Liver (tissue), 9 donors: Measurements from ENCODE around the gene ARCN1. TPM values are rescaled to one million over a fixed set of nuclear protein-coding genes. Genes with fewer than 3 reads are reported as not detected.

Source experiments
- DNase-seq: peaks from one replicate; pipeline ENCODE4 v3.0.0-alpha.2; 2017; ENCODE audit warnings: low spot score
- H3K27ac ChIP-seq, 2 donors: one replicate each; pipeline ENCODE4 v1.7.0; 2013; ENCODE audit warnings: inconsistent platforms in 2 of 2, low read length in 2 of 2, control low read depth in 1 of 2, low read depth in 1 of 2, mild to moderate bottlenecking in 1 of 2
- H3K27me3 ChIP-seq, 4 donors: one replicate each; pipeline versions ENCODE4 v1.6.1 to v1.7.0; 2013; ENCODE audit warnings: low read length in 3 of 4, inconsistent platforms in 1 of 4, mild to moderate bottlenecking in 1 of 4, moderate library complexity in 1 of 4; ENCODE audit not compliant: control insufficient read depth in 4 of 4, insufficient read depth in 4 of 4
- H3K36me3 ChIP-seq, 4 donors: one replicate each; pipeline versions ENCODE4 v1.6.1 to v1.7.0; 2013; ENCODE audit warnings: low read length in 3 of 4, mild to moderate bottlenecking in 3 of 4, low read depth in 1 of 4, moderate library complexity in 1 of 4; ENCODE audit not compliant: control insufficient read depth in 4 of 4, insufficient read depth in 3 of 4
- H3K4me1 ChIP-seq, 4 donors: one replicate each; pipeline versions ENCODE4 v1.6.1 to v1.7.0; 2013; ENCODE audit warnings: low read length in 3 of 4, mild to moderate bottlenecking in 3 of 4, moderate library complexity in 1 of 4; ENCODE audit not compliant: control insufficient read depth in 4 of 4, insufficient read depth in 4 of 4
- H3K4me3 ChIP-seq, 3 donors: one replicate each; pipeline versions ENCODE4 v1.6.1 to v1.7.0; 2013; ENCODE audit warnings: low read length in 3 of 3, control low read depth in 1 of 3, low read depth in 1 of 3, mild to moderate bottlenecking in 1 of 3
- H3K9ac ChIP-seq, 2 donors: one replicate each; pipeline ENCODE4 v1.7.0; 2013; ENCODE audit warnings: low read length in 2 of 2, mild to moderate bottlenecking in 2 of 2, moderate library complexity in 2 of 2, control low read depth in 1 of 2, low read depth in 1 of 2
- H3K9me3 ChIP-seq, 4 donors: one replicate each; pipeline versions ENCODE4 v1.6.1 to v1.7.0; 2013; ENCODE audit warnings: low read length in 3 of 4; ENCODE audit not compliant: control insufficient read depth in 4 of 4
- ATF3 ChIP-seq: IDR thresholded peaks from 2 replicates; pipeline ENCODE4 v1.6.1; 2016; ENCODE audit warnings: antibody characterized with exemption
- EGR1 ChIP-seq, 2 donors: IDR thresholded peaks; 2 replicates each; pipeline ENCODE4 v1.6.1; 2016 to 2018; ENCODE audit warnings: antibody characterized with exemption in 2 of 2, low read depth in 2 of 2
- FOXA1 ChIP-seq: IDR thresholded peaks from 2 replicates; pipeline ENCODE4 v1.6.1; 2016; ENCODE audit warnings: antibody characterized with exemption
- FOXA2 ChIP-seq: IDR thresholded peaks from 2 replicates; pipeline ENCODE4 v1.6.1; 2016; ENCODE audit warnings: antibody characterized with exemption
- GABPA ChIP-seq, 2 donors: IDR thresholded peaks in 1 of 2; conservative IDR thresholded peaks in 1 of 2; 2 replicates each; pipeline ENCODE4 v1.6.1; 2016; ENCODE audit warnings: antibody characterized with exemption in 2 of 2, mild to moderate bottlenecking in 1 of 2, moderate library complexity in 1 of 2
- HNF4A ChIP-seq, 2 donors: conservative IDR thresholded peaks; 2 replicates each; pipeline ENCODE4 v1.6.1; 2016; ENCODE audit warnings: antibody characterized with exemption in 2 of 2, mild to moderate bottlenecking in 2 of 2
- HNF4G ChIP-seq: IDR thresholded peaks from 2 replicates; pipeline ENCODE4 v1.6.1; 2016; ENCODE audit warnings: antibody characterized with exemption
- JUND ChIP-seq, 2 donors: IDR thresholded peaks; 2 replicates each; pipeline ENCODE4 v1.6.1; 2016; ENCODE audit warnings: antibody characterized with exemption in 2 of 2
- NR2F2 ChIP-seq: IDR thresholded peaks from 2 replicates; pipeline ENCODE4 v1.6.1; 2016; ENCODE audit warnings: antibody characterized with exemption
- RAD21 ChIP-seq, 2 donors: IDR thresholded peaks; 2 replicates each; pipeline ENCODE4 v1.6.1; 2016; ENCODE audit warnings: antibody characterized with exemption in 2 of 2, mild to moderate bottlenecking in 2 of 2
- RXRA ChIP-seq, 2 donors: IDR thresholded peaks; 2 replicates each; pipeline ENCODE4 v1.6.1; 2017 to 2018; ENCODE audit warnings: antibody characterized with exemption in 2 of 2, mild to moderate bottlenecking in 1 of 2
- SP1 ChIP-seq: IDR thresholded peaks from 2 replicates; pipeline ENCODE4 v1.6.1; 2018; ENCODE audit warnings: antibody characterized with exemption, mild to moderate bottlenecking
- TAF1 ChIP-seq: conservative IDR thresholded peaks from 2 replicates; pipeline ENCODE4 v1.6.1; 2016; ENCODE audit warnings: antibody characterized with exemption, mild to moderate bottlenecking
- YY1 ChIP-seq: IDR thresholded peaks from 2 replicates; pipeline ENCODE4 v1.6.1; 2016; ENCODE audit warnings: antibody characterized with exemption, mild to moderate bottlenecking
- WGBS: extraction: QIAGEN DNeasy Blood & Tissue Kit; methylation state at CpG from one replicate; pipeline ENCODE4 v1.1.7; 2013; 5-methylcytosine and 5-hydroxymethylcytosine counted together
- polyA plus RNA-seq, 2 donors: library from polyadenylated mRNA; stranded (reverse) in 1 of 2; unstranded in 1 of 2; fragments of 200-250 nt in 1 of 2; fragments of >200 nt in 1 of 2; fragmentation: Nextera tagmentation in 1 of 2; extraction: Ambion mirVana in 1 of 2; gene quantifications; one replicate each; pipeline versions ENCODE4 v1.2.1 to v1.2.3, GENCODE V29; 2013 to 2015
- total RNA-seq, 2 donors: library from RNA; depleted of rRNA; stranded (reverse); fragments of >200 nt; gene quantifications; one replicate each; pipeline ENCODE4 v1.2.3, GENCODE V29; 2014
- TF ChIP-seq, protein P1 (sequence below): IDR thresholded peaks from 2 replicates; pipeline ENCODE4 v1.6.1; 2016; ENCODE audit warnings: antibody characterized with exemption, mild to moderate bottlenecking
- TF ChIP-seq, protein P2 (sequence below): IDR thresholded peaks from 2 replicates; pipeline ENCODE4 v1.6.1; 2016; ENCODE audit warnings: antibody characterized with exemption
- TF ChIP-seq, protein P3 (sequence below): fragments of 150-350 bp; IDR thresholded peaks from 2 replicates; pipeline ENCODE4 v1.5.1; 2017; ENCODE audit warnings: improper control_type of control experiment, low read depth, low read length; ENCODE audit not compliant: missing input control
- TF ChIP-seq, protein P4 (sequence below): IDR thresholded peaks from 2 replicates; pipeline ENCODE4 v1.6.1; 2016; ENCODE audit warnings: antibody characterized with exemption
- donor health status: healthy.
- donor health status: healthy.
- donor health status: healthy.
- donor health status: healthy.
- donor health status: healthy.

Gene ARCN1
- total and polyA plus RNA-seq, 4 donors = 36.7 to 95.4 (median 51.8) TPM

DNA sequence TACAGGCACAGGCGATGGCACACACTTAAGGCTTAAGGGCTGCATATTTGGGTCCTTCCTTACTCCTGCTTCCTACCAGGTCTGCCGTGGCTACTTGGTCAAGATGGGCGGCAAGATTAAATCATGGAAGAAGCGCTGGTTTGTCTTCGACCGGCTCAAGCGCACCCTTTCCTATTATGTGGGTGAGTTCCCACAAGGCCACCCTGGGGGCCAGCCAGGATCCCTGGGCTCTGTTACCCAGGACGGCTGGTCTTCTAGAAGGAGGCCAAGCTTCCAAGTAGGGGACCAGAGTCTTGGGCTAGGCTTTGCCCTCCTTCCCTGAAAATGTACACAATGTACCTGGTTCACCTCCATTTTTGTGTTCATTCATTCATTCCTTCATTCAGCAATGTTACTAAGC is 78.2 kb downstream of the ARCN1 start:
- Histone ChIP-seq H3K27me3 (no peaks in the 10 kb centered on the region), H3K27ac (no peak overlapping the region), H3K36me3 (peaks cover 0 to 3% (median 0%) of the 10 kb centered on the region in 4 donors), H3K4me3 (no peak overlapping the region), H3K4me1 (no peaks in the 10 kb centered on the region), H3K9ac (no peak overlapping the region), H3K9me3 (no peaks in the 10 kb centered on the region)
- TF ChIP-seq, protein P1, sequence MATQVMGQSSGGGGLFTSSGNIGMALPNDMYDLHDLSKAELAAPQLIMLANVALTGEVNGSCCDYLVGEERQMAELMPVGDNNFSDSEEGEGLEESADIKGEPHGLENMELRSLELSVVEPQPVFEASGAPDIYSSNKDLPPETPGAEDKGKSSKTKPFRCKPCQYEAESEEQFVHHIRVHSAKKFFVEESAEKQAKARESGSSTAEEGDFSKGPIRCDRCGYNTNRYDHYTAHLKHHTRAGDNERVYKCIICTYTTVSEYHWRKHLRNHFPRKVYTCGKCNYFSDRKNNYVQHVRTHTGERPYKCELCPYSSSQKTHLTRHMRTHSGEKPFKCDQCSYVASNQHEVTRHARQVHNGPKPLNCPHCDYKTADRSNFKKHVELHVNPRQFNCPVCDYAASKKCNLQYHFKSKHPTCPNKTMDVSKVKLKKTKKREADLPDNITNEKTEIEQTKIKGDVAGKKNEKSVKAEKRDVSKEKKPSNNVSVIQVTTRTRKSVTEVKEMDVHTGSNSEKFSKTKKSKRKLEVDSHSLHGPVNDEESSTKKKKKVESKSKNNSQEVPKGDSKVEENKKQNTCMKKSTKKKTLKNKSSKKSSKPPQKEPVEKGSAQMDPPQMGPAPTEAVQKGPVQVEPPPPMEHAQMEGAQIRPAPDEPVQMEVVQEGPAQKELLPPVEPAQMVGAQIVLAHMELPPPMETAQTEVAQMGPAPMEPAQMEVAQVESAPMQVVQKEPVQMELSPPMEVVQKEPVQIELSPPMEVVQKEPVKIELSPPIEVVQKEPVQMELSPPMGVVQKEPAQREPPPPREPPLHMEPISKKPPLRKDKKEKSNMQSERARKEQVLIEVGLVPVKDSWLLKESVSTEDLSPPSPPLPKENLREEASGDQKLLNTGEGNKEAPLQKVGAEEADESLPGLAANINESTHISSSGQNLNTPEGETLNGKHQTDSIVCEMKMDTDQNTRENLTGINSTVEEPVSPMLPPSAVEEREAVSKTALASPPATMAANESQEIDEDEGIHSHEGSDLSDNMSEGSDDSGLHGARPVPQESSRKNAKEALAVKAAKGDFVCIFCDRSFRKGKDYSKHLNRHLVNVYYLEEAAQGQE = no peak
- no peak for TF ChIP-seq RAD21 (IDR thresholded peaks at IDR 0.05)
- no peak for TF ChIP-seq NR2F2
- no peak for TF ChIP-seq HNF4G
- TF ChIP-seq, protein P2, sequence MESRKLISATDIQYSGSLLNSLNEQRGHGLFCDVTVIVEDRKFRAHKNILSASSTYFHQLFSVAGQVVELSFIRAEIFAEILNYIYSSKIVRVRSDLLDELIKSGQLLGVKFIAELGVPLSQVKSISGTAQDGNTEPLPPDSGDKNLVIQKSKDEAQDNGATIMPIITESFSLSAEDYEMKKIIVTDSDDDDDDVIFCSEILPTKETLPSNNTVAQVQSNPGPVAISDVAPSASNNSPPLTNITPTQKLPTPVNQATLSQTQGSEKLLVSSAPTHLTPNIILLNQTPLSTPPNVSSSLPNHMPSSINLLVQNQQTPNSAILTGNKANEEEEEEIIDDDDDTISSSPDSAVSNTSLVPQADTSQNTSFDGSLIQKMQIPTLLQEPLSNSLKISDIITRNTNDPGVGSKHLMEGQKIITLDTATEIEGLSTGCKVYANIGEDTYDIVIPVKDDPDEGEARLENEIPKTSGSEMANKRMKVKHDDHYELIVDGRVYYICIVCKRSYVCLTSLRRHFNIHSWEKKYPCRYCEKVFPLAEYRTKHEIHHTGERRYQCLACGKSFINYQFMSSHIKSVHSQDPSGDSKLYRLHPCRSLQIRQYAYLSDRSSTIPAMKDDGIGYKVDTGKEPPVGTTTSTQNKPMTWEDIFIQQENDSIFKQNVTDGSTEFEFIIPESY = no peak
- TF ChIP-seq ATF3 = no peak
- TF ChIP-seq FOXA2 = no peak
- TF ChIP-seq YY1 = no peak
- no peak for TF ChIP-seq EGR1 (IDR thresholded peaks at IDR 0.05; ENCODE audit: low read depth in 2 of 2)
- no peak for TF ChIP-seq RXRA (IDR thresholded peaks at IDR 0.05)
- no peak for TF ChIP-seq HNF4A (conservative IDR thresholded peaks at IDR 0.05)
- TF ChIP-seq TAF1 = no peak
- TF ChIP-seq, protein P3, sequence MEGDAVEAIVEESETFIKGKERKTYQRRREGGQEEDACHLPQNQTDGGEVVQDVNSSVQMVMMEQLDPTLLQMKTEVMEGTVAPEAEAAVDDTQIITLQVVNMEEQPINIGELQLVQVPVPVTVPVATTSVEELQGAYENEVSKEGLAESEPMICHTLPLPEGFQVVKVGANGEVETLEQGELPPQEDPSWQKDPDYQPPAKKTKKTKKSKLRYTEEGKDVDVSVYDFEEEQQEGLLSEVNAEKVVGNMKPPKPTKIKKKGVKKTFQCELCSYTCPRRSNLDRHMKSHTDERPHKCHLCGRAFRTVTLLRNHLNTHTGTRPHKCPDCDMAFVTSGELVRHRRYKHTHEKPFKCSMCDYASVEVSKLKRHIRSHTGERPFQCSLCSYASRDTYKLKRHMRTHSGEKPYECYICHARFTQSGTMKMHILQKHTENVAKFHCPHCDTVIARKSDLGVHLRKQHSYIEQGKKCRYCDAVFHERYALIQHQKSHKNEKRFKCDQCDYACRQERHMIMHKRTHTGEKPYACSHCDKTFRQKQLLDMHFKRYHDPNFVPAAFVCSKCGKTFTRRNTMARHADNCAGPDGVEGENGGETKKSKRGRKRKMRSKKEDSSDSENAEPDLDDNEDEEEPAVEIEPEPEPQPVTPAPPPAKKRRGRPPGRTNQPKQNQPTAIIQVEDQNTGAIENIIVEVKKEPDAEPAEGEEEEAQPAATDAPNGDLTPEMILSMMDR = no peak
- TF ChIP-seq, protein P4, sequence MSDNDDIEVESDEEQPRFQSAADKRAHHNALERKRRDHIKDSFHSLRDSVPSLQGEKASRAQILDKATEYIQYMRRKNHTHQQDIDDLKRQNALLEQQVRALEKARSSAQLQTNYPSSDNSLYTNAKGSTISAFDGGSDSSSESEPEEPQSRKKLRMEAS = no peak
- TF ChIP-seq GABPA (IDR thresholded peaks at IDR 0.05 in 1 of 2, conservative IDR thresholded peaks at IDR 0.05 in 1 of 2) = no peak
- no peak for TF ChIP-seq FOXA1
- TF ChIP-seq SP1 = no peak
- TF ChIP-seq JUND (IDR thresholded peaks at IDR 0.05) = no peak
- WGBS = 94% methylated on average over 8 of the region's 8 CpGs
- no peak for DNase-seq
